ENCODE data around the gene NLRP9. TPM values are rescaled to one million over a fixed set of nuclear protein-coding genes. Genes with fewer than 3 reads are reported as not detected.
A peak's percentile ranks its signal among the peaks of the same experiment; 100 is the strongest.

Gene NLRP9
- total RNA-seq, 4 donors from 2014 or later: not detected

DNA sequence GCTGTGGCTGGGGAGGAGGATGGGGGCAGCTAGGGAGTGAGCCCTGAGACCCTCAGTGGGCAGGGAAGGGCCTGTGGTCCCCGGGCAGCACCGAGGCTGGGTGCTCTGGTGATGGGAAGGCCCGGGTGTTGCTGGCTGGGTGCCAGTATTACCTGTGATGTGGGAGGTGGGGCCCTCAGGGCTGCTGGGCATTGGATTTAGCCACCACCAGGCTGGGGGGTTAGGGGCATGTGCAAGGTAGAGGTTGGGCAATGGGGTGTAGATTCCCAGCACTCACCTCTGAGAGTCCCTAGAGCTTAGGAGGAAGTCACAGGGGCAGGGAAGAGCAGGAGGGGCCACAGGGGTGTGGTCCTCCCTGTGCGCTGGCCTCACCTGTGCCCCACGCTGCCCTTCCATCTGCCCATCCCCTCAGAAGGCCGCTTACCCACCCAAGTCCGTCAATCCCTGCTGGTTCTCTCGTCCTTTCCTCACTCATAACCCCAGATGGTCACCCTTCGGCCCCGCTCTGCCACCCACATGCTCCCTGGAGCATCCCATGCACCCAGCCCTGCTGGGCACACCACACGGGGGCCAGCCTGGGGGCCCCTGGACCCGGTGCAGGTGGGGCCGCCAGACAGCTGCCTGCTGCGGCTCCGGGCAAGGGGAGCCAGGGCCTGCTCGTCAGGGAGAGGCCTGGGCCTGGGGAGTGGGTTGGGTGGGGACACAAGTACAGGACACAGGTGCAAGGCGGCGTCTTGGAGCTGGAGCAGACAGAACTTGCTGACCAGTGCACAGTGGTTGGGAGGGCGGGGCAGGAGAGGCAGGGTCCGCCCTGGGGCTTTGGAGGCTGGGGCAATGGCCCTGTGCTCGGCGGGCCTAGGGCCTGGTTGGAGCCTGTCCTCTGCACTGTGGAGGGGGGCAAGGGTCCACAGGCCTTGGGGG is 50.7 kb downstream of the NLRP9 start:
- in situ Hi-C loops (cut with MboI; ENCODE audit: low pct_ligation_motif_present in 1 of 4, low pct_unique_long_range_greater_than_20kb in 1 of 4, low sequenced_read_pairs in 3 of 4): no loop called here

DNA sequence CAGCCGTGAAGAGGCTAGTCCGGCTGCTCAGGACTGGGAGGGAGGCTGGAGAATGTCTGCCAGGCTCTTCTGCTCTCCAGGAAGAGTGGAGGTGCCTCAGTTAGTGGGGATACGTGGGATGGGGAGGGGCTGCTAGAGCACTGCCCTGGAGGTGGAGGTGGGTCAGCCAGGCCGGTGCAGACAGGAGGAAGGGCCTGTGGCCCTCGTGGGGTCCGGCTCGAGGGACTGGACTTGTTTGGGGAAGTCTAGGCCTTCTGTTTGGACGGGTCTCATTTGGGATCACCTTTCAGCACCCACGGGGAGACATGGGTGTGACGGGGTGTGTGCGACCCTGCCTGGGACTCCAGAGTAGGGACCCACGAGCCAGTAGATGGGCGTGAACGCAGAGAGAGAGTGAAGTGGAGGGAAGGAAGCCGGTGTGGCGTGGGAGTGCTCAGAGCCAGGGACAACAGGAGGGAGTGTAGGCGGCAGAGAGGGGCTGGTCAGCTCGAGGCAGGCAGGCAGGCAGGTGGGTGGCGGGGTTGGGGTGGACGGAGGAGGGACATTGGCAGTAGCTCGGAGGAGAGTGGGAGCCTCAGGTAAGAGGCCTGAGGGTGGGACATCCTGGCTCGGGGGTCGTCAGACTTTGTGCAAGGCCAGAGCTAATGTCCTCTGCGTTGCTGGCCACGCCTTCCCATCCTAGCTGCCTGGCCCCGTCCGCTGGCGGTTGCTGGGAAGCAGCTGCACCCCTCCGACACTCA is 51.7 kb downstream of the NLRP9 start:
- no peak for DNase-seq
- Histone ChIP-seq H3K4me1 (peaks cover 22 to 73% (median 61%) of the 10 kb centered on the region in 4 donors), H3K9me3 (no peaks in the 10 kb centered on the region), H3K4me3 (no peak overlapping the region), H3K36me3 (peaks cover 0 to 26% (median 13%) of the 10 kb centered on the region in 4 donors), H3K27ac (peak overlapping the region; percentile 84 to 93 (median 88)), H3K27me3 (no peaks in the 10 kb centered on the region)
- intact Hi-C loops (cut with DNase I; ENCODE audit: low total_unique reads) (no loop called here), in situ Hi-C loops (cut with MboI; ENCODE audit: low pct_ligation_motif_present in 1 of 4, low pct_unique_long_range_greater_than_20kb in 1 of 4, low sequenced_read_pairs in 3 of 4) (no loop called here)
- TF ChIP-seq, protein P1, sequence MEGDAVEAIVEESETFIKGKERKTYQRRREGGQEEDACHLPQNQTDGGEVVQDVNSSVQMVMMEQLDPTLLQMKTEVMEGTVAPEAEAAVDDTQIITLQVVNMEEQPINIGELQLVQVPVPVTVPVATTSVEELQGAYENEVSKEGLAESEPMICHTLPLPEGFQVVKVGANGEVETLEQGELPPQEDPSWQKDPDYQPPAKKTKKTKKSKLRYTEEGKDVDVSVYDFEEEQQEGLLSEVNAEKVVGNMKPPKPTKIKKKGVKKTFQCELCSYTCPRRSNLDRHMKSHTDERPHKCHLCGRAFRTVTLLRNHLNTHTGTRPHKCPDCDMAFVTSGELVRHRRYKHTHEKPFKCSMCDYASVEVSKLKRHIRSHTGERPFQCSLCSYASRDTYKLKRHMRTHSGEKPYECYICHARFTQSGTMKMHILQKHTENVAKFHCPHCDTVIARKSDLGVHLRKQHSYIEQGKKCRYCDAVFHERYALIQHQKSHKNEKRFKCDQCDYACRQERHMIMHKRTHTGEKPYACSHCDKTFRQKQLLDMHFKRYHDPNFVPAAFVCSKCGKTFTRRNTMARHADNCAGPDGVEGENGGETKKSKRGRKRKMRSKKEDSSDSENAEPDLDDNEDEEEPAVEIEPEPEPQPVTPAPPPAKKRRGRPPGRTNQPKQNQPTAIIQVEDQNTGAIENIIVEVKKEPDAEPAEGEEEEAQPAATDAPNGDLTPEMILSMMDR (IDR thresholded peaks at IDR 0.05): no peak
- TF ChIP-seq POLR2AphosphoS5 (IDR thresholded peaks at IDR 0.05): no peak
- TF ChIP-seq POLR2A (IDR thresholded peaks at IDR 0.05): no peak
- TF ChIP-seq EP300 (IDR thresholded peaks at IDR 0.05; ENCODE audit: low read depth): no peak
- 65 to 80% methylated on average over 4 to 24 of the region's 29 CpGs for WGBS, 2 donors (ENCODE audit: low coverage in 1 of 2)

More for the DNA sequence above, 50.7 kb downstream of the NLRP9 start:
- peaks cover 22 to 63% (median 56%) of the 10 kb centered on the region in 4 donors for H3K4me1 ChIP-seq
- no peak overlapping the region for H3K4me3 ChIP-seq
- 56% methylated on average over 22 of the region's 22 CpGs; no CpG with 5 or more reads in 1 of the 2 donors for WGBS, 2 donors (ENCODE audit: low coverage in 1 of 2)
- H3K27ac ChIP-seq: peak overlapping the region; percentile 84 to 93 (median 89)
- H3K27me3 ChIP-seq: no peaks in the 10 kb centered on the region
- TF ChIP-seq, protein P1 (IDR thresholded peaks at IDR 0.05): no peak
- peak in 1 of 3 donors; percentile 12 for TF ChIP-seq POLR2AphosphoS5 (IDR thresholded peaks at IDR 0.05)
- intact Hi-C loops (cut with DNase I; ENCODE audit: low total_unique reads): no loop called here
- peaks cover 0 to 33% (median 17%) of the 10 kb centered on the region in 4 donors for H3K36me3 ChIP-seq
- DNase-seq: peak; percentile 73
- no peaks in the 10 kb centered on the region for H3K9me3 ChIP-seq

DNA sequence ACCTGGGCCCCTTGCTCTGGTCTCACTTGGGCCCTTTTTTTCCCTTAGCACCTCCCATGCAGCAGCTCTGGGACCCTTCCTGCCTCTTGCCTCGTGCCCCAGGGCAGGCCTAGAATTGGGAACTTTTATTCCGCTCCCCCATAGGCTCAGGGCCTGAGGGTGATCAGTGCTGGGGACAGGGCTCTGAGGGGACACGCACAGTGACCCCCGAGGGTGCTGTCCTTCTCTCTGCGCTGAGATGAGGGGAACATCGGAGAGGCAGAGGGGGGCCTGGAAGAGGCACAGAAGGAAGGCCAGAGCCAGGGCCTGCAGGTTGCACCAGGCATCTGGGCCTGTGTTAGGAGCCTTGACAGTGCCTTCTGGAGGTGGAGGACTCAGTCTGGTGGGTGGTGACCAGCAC is 52.4 kb downstream of the NLRP9 start:
- 93 to 96% methylated on average over 4 to 6 of the region's 6 CpGs for WGBS, 2 donors (ENCODE audit: low coverage in 1 of 2)
- DNase-seq: no peak
- TF ChIP-seq POLR2AphosphoS5 (IDR thresholded peaks at IDR 0.05) (no peak), EP300 (IDR thresholded peaks at IDR 0.05; ENCODE audit: low read depth) (no peak), POLR2A (IDR thresholded peaks at IDR 0.05) (no peak)
- TF ChIP-seq, protein P1 (IDR thresholded peaks at IDR 0.05): no peak
- Histone ChIP-seq H3K36me3 (peaks cover 0 to 24% (median 13%) of the 10 kb centered on the region in 4 donors), H3K9me3 (no peaks in the 10 kb centered on the region), H3K27ac (peak overlapping the region; percentile 84 to 93 (median 88)), H3K4me3 (no peak overlapping the region), H3K4me1 (peaks cover 22 to 75% (median 61%) of the 10 kb centered on the region in 4 donors), H3K27me3 (no peaks in the 10 kb centered on the region)
- intact Hi-C loops (cut with DNase I; ENCODE audit: low total_unique reads): no loop called here
- in situ Hi-C loops (cut with MboI; ENCODE audit: low pct_ligation_motif_present in 1 of 4, low pct_unique_long_range_greater_than_20kb in 1 of 4, low sequenced_read_pairs in 3 of 4): no loop called here

All from transverse colon (tissue), 4 donors.